HG02852 (cell line): ENCODE results near the gene FBXW12.

Source experiments
- ATAC-seq: cut with Tn5 transposase; IDR thresholded peaks from one replicate; pipeline ENCODE4 v1.9.1; 2021; ENCODE audit warnings: mild to moderate bottlenecking, moderate library complexity; ENCODE audit not compliant: unreplicated experiment

Gene FBXW12

DNA sequence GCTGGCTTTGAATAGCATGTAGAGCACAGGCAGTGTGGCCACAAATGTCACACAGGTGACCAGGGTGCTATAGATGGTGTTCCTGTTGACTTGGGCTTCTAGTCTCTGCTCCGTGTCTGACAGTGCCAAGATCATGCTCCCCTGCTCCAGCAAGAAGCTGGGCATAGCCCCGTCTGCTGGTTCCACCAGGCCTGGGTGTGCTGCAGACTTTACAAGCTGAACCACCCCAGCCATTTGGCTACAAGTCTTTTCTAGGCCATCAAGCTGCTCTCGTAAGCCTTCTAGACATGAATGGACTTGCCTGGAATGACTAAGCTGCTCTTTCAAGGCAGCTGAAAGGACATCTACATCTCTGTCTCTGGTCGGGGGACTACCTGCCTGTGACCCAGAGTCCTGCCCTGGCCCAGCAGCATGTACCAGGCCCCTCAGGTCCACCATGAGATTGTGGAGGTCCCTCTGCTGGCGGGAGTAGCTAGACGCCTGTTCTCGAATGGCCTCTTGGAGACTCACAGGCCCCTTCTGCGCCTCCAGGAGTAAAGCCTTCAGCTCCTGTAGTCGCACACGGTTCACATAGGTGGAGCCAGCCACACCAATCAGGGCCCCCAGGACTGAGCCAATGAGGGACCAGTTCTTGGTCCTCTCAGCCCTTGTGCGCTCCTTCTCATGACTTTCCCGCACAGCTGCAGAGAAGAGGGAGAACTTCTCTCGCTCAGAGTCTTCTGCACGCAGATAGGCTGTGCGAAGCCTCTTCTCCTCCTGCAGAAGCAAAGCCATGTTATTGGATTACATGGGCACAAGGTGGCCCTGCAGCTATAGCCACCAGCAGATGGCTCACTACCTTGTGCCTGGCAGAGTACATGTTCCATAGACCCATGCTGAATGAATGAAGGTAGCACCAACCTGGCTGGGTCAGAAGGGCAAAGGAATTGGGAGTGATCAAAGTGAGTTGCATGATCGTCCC is 60.7 kb downstream of the FBXW12 start:
- ATAC-seq = no peak

DNA sequence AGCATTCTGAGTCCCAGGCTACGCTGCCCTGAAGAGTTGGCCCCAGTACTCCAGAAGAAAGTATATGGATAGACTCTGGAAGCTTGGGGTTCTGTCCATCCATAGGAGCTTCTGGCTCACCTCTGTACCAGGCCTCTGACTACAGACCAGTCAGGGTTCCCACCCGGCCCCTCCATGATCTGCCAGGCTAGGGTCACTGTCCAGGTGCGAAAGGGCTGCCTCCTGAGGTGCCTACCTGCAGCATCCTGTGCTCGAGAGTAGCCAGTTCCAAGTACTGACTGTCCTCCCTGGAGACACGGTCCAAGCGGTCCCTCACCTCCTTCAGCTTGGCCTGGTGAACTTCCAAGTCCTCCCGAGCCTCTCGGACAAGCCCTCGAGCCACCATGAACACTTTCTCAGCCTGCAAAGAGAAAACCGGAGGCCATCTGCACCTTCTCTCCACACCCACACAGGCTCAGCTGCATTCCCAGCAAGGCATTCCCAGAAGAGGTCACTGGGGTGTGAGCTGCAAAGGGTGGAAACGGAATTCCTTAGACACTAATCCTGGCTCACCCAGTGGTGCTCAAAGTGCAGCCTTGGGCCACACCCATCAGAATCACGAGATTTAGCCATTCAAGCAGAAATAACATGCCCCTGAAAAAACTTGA is 61.6 kb downstream of the FBXW12 start:
- ATAC-seq = no peak

DNA sequence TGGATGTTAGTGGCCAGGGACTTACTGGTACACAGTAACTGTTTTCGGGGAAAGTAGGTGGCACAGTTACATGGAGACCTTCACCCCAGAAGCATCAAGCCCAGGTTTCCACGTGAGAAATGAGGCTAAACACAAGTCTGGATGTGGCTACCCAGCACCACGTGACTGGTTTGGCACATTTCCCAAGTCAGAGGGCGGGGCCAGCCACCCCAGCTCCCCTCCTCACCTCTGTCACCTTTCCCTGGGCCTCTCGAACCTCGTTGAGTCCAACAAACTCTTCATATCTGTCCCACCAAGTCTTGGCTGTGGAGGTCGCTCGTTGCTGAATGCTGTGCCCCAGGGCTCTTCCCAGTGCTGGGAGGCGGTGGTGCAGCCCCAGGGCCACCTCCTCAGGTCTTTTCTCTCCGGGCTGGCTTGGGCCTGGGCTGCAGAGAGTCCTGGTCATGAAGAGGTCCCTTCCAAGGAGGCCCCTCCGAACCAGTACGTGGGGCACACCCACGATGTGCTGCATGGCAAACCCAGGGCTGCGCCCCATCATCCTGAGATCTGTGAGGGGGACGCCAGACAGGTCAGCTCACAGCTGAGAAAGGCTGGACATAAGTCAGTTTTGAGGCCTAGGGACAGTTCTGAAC is 62.7 kb downstream of the FBXW12 start:
- ATAC-seq = no peak

DNA sequence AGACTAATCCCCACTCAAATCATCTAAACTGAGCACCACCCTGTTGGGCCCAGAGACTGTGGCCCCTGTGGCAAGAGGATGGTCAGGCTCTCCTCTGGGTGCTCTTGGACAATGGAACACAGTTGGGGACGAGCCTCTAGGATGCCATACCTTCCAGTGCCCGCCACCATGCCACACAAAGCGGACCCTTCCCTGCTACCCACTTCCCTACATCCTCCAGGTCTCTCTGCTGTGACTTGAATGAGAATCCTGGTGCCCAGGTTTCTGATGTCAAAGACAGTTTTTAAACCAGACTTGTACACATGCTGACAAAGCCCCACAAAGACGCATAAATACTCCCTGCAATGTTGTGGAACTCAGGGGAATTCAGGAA is 63.2 kb downstream of the FBXW12 start:
- no peak for ATAC-seq

DNA sequence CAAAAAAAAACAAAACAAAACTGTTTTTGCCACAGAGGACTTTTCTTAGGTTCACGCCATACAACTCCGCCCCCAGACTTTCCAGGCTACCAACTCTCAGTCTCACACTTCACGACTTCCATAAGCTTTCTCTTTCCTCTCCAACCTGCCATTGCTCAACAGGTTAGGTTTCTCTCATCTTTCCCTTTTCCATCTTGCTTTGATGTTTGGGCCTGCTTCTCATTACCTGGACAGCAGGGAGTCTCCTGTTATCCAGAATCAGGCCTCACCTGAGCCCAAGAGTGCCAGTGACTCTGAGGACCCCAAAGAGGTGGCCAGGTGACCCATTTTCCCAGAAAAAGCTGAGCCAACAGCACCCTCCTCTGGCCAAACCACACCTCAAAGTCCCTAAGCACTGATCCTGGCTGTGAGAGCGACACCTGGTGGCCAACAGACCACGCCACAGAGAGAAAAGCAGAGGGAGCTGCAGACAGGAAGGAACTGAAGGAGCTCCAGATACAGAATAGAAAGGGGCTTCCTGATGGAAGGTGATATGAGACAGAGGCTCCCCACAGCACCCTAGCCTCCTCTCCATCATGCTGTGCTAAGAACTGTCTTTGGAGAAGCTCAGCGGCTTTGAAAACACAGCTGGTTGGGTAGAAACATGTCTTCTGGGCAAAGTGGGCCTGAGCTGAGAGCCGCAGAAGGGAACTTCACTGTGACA is 63.9 kb downstream of the FBXW12 start:
- ATAC-seq = no peak

DNA sequence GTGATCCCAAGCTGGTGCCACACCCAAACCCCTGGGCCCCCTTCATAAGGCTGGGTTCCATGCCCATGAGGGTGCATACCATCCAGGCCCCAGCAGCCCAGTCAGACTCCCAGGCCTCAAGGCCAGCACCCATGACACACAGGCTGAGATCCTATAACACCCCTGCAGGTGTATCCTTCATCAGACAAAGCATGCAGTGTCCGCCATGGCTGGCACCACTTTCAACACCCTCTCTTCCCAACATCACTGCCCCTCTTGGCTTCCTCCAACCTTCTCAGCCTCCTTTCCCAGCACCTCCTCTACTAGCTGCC is 64.4 kb downstream of the FBXW12 start:
- no peak for ATAC-seq

DNA sequence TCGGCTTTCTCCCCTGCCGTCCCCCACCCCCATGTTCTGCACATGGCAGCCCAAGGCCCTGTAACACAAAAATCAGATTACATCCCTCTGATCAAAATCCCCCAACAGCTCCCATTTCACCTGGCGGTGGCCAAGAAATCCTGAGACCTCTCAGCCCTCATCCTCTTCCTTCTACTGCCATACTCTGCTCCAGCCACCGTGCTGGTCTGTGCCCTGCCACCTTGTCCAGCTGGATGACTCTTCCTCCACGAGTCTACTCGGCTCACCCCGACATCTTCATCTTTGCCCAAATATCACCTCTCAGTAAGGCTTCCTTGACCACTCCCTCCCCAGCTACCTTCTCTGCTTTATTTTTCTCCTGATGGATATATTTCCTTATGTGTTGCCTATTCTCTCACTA is 64.8 kb downstream of the FBXW12 start:
- no peak for ATAC-seq

DNA sequence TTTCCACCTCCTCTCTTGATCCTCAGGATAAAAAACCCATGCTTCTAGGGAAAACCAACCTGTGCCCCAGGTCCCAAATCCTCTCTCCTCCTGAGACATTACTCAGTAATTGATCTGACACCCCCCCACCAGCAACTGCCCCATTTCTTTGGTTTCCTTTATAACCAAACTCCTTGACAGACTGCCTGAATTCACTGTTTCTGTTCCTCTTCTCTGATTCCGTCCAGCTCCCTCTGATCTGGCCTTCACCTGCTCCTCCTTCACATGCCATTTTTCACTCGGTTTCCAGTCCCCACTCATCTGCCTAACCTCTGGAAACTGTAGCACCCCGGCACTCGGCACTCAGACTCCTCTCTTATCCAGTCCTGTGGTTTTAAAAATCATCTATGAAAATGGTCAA is 65.8 kb downstream of the FBXW12 start:
- no peak for ATAC-seq

DNA sequence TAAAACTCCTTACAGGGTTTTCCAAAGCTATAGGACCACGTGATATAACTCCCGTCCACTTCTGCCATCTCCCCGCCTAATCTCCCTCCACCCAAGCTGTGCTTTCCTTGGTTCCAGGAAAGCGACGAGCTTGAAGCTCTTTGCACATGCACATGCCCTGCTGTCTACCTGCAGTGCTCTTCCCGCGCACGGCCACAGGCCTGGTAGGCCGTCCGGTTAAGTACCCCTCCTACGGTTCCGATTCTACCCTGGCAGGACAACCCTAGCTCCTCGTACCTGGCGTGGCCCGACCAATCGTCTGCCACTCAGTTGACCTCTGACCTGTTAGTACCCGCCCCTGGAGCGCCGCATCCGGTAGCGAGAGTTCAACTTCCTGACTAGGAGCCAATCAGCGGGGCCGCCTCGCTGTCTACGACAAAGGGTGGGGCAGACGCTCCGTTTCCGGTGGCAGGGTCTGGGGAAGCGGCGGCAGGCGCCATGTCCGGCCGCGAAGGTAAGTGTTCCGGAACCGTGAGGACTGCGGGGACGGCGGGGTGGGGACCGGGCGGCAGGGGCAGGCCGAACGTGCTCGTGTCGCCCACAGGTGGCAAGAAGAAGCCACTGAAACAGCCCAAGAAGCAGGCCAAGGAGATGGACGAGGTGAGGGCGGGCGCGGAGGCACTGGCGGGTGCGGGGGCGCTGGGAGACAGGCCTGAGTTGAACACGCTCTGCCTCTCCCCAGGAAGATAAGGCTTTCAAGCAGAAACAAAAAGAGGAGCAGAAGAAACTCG is 68.0 kb downstream of the FBXW12 start, which contains the start of the genes CCDC51 and TMA7:
CCDC51 (minus strand) TSS at position 300 of the 770 bp plus-strand sequence. CDS start 4,991 bp downstream, outside the sequence.
TMA7 (plus strand) TSS at position 438 of the 770 bp plus-strand sequence; CDS start at position 478, 40 bp downstream.
- ATAC-seq = peak; percentile 94

DNA sequence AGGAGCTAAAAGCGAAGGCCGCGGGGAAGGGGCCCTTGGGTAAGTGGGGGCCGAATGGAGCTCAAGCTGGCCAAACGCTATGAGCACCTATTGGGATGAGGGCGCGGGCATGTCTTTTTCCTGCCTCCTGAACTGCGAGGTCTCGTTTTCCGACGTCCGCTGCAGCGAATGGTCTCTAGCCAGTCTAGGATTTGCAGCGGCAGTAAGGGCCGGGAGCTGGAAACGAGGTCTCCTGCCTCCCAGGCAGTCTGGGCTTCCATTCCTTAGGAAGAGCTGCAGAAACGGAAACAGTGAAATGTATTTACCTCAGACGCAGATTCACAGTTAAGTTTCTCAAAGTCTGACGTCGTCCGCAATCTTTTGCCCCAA is 68.6 kb downstream of the FBXW12 start:
- ATAC-seq = no peak

DNA sequence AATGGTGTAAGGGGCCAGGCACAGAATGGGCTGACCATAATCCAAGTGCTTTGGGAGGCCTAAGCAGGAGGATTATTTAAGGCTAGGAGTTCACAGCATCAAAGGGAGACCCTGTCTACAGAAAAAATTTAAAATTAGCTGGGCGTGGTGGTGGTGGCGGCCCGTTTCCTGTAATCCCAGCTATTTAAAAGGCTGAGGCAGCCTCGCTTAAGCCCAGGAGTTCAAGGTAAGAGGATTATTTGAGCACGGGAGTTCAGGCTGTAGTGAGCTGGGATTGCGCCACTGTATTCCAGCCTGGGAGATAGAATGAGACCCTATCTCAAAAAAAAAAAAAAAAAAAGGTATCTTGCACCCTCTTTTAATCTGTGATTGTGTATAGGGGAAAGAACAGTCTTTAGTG is 69.9 kb downstream of the FBXW12 start:
- no peak for ATAC-seq
